Spleen (tissue), 11 donors: ENCODE measurements around the gene LORICRIN. TPM values are rescaled to one million over a fixed set of nuclear protein-coding genes. Genes with fewer than 3 reads are reported as not detected.
A peak's percentile ranks its signal among the peaks of the same experiment; 100 is the strongest.

Experiments used
- DNase-seq: peaks from one replicate; pipeline ENCODE4 v3.0.0-alpha.2; 2020
- H3K27ac ChIP-seq, 8 donors: fragments of 200-600 bp; sonication (generic) in 7 of 8; 1 replicate in 4 of 8; 2 replicates in 4 of 8; pipeline versions ENCODE4 v1.5.0 to v1.8.0; 2016 to 2021; ENCODE audit warnings: inconsistent platforms in 4 of 8, mild to moderate bottlenecking in 4 of 8, moderate library complexity in 1 of 8
- H3K27me3 ChIP-seq, 7 donors: fragments of 200-600 bp; sonication (generic) in 6 of 7; replicated peaks in 1 of 7; 1 replicate in 4 of 7; 2 replicates in 3 of 7; pipeline versions ENCODE4 v1.5.0 to v1.8.0; 2016 to 2021; ENCODE audit warnings: inconsistent platforms in 3 of 7, mild to moderate bottlenecking in 1 of 7
- H3K36me3 ChIP-seq, 6 donors: fragments of 200-600 bp; sonication (generic) in 5 of 6; 1 replicate in 4 of 6; 2 replicates in 2 of 6; pipeline versions ENCODE4 v1.5.0 to v1.8.0; 2016 to 2021; ENCODE audit warnings: inconsistent platforms in 2 of 6
- H3K4me1 ChIP-seq, 6 donors: fragments of 200-600 bp; sonication (generic) in 5 of 6; 1 replicate in 3 of 6; 2 replicates in 3 of 6; pipeline versions ENCODE4 v1.5.0 to v1.8.0; 2016 to 2021; ENCODE audit warnings: inconsistent platforms in 3 of 6
- H3K4me3 ChIP-seq, 8 donors: fragments of 200-600 bp; sonication (generic) in 7 of 8; 1 replicate in 4 of 8; 2 replicates in 4 of 8; pipeline versions ENCODE4 v1.5.0 to v1.8.0; 2016 to 2021; ENCODE audit warnings: inconsistent platforms in 4 of 8, mild to moderate bottlenecking in 4 of 8, moderate library complexity in 2 of 8
- H3K9me3 ChIP-seq, 8 donors: fragments of 200-600 bp; sonication (generic) in 7 of 8; 1 replicate in 4 of 8; 2 replicates in 4 of 8; pipeline versions ENCODE4 v1.5.0 to v1.8.0; 2016 to 2021; ENCODE audit warnings: inconsistent platforms in 4 of 8
- CTCF ChIP-seq, 11 experiments: fragments of 200-600 bp in 7 of 11; fragments of 450-650 bp in 4 of 11; sonication (generic) in 4 of 11; IDR thresholded peaks in 8 of 11; conservative IDR thresholded peaks in 3 of 11; 1 replicate in 7 of 11; 2 replicates in 4 of 11; pipeline versions ENCODE4 v1.4.0 to v1.8.0; 2016 to 2021; ENCODE audit warnings: antibody characterized with exemption in 11 of 11, inconsistent platforms in 4 of 11, mild to moderate bottlenecking in 1 of 11
- POLR2A ChIP-seq, 3 donors: fragments of 450-650 bp; IDR thresholded peaks; one replicate each; pipeline ENCODE4 v1.5.1; 2017; ENCODE audit warnings: antibody characterized with exemption in 3 of 3, mild to moderate bottlenecking in 1 of 3
- POLR2AphosphoS5 ChIP-seq, 3 donors: sonication (generic); formaldehyde crosslinking; IDR thresholded peaks; one replicate each; pipeline ENCODE4 v1.5.1; 2017; ENCODE audit warnings: antibody characterized with exemption in 3 of 3
- WGBS, 5 donors: extraction: QIAGEN DNeasy Blood & Tissue Kit in 3 of 5; methylation state at CpG; one replicate each; pipeline versions ENCODE4 v1.1.5 to v1.1.7; 2013 to 2018; 5-methylcytosine and 5-hydroxymethylcytosine counted together
- intact Hi-C: fragments of 100-400 bp; cut with DNase I; formaldehyde crosslinking; loops from one replicate; pipeline ENCODE4 v1.15.0; 2023; ENCODE audit warnings: low total_unique reads
- polyA plus RNA-seq, 3 donors: library from polyadenylated mRNA; stranded (reverse); fragments of 200-250 nt; gene quantifications; one replicate each; pipeline ENCODE4 v1.2.1, GENCODE V29; 2013
- total RNA-seq, 7 donors: library from RNA; depleted of rRNA in 3 of 7; stranded (reverse); fragments of >200 nt in 3 of 7; fragmentation: NEBNext Ultra II Directional in 4 of 7; extraction: Animal tissue kit (Norgen Biotek cat#: 25700) in 4 of 7; gene quantifications; one replicate each; pipeline versions ENCODE4 v1.1.0 to v1.2.1, GENCODE V29; 2016 to 2021
- donor health status: healthy with polysubstance abuse.
- donor health status: DM: no; HTN: no; CAD: no; lungs with moderate emphysema.
- donor health status: DM: no; HTN: no; CAD: no.
- donor health status: Bipolar disorder and iron deficiency.
- donor health status: healthy.
- donor health status: DM: no; HTN: no; CAD: no.
- donor health status: DM: yes; HTN: yes; CAD: no.

The LORICRIN gene
- total and polyA plus RNA-seq, 10 donors = 0.38 to 0.83 (median 0.53) TPM; not detected in 7

- WGBS, 5 donors = 21 to 37% (median 31%) methylated on average over 10 of the region's 10 CpGs
- DNase-seq = no peak
- Histone ChIP-seq H3K27ac (no peak overlapping the region), H3K9me3 (no peaks in the 10 kb centered on the region), H3K27me3 (peaks cover 0 to 74% (median 46%) of the 10 kb centered on the region in 7 donors), H3K36me3 (no peaks in the 10 kb centered on the region), H3K4me3 (peak overlapping the region in 1 of 8 donors; percentile 66), H3K4me1 (peaks cover 9 to 35% (median 25%) of the 10 kb centered on the region in 6 donors)
- intact Hi-C loops = no loop called here
- TF ChIP-seq POLR2AphosphoS5 (IDR thresholded peaks at IDR 0.05) = no peak
- TF ChIP-seq POLR2A (IDR thresholded peaks at IDR 0.05) = no peak
- TF ChIP-seq CTCF (IDR thresholded peaks at IDR 0.05 in 8 of 11, conservative IDR thresholded peaks at IDR 0.05 in 3 of 11) = no peak
Measured at GRCh38 chr1:153262462-153263157, 3.1 kb downstream of the LORICRIN start.

- H3K27ac ChIP-seq = no peak overlapping the region
- H3K27me3 ChIP-seq = peaks cover 0 to 64% (median 38%) of the 10 kb centered on the region in 7 donors
- no peak for TF ChIP-seq CTCF (IDR thresholded peaks at IDR 0.05 in 8 of 11, conservative IDR thresholded peaks at IDR 0.05 in 3 of 11)
- no peak for TF ChIP-seq POLR2AphosphoS5 (IDR thresholded peaks at IDR 0.05)
- TF ChIP-seq POLR2A (IDR thresholded peaks at IDR 0.05) = no peak
- WGBS, 5 donors = 77 to 89% (median 83%) methylated on average over 1 of the region's 1 CpG
- peaks cover 9 to 29% (median 24%) of the 10 kb centered on the region in 6 donors for H3K4me1 ChIP-seq
- DNase-seq = no peak
- no peak overlapping the region for H3K4me3 ChIP-seq
- intact Hi-C loops = no loop called here
- H3K9me3 ChIP-seq = no peaks in the 10 kb centered on the region
- no peaks in the 10 kb centered on the region for H3K36me3 ChIP-seq
Measured at GRCh38 chr1:153265457-153265856, 6.0 kb downstream of the LORICRIN start.

GRCh38 chr1:153271711-153272110, 12.2 kb downstream of the LORICRIN start:
- 68 to 97% (median 83%) methylated on average over 1 of the region's 1 CpG for WGBS, 5 donors
- intact Hi-C loops = no loop called here
- TF ChIP-seq POLR2A (IDR thresholded peaks at IDR 0.05) (no peak), POLR2AphosphoS5 (IDR thresholded peaks at IDR 0.05) (no peak), CTCF (IDR thresholded peaks at IDR 0.05 in 8 of 11, conservative IDR thresholded peaks at IDR 0.05 in 3 of 11) (no peak)

GRCh38 chr1:153272186-153272585, 12.7 kb downstream of the LORICRIN start:
- no peak for DNase-seq
- no peak overlapping the region for H3K27ac ChIP-seq
- H3K4me3 ChIP-seq = no peak overlapping the region
- H3K4me1 ChIP-seq = no peaks in the 10 kb centered on the region
- H3K9me3 ChIP-seq = no peaks in the 10 kb centered on the region
- no peaks in the 10 kb centered on the region for H3K36me3 ChIP-seq
- WGBS, 5 donors = 50 to 100% (median 76%) methylated on average over 1 of the region's 1 CpG
- intact Hi-C loops = no loop called here
- peaks cover 0 to 17% (median 4%) of the 10 kb centered on the region in 7 donors for H3K27me3 ChIP-seq
- TF ChIP-seq POLR2A (IDR thresholded peaks at IDR 0.05) (no peak), CTCF (IDR thresholded peaks at IDR 0.05 in 8 of 11, conservative IDR thresholded peaks at IDR 0.05 in 3 of 11) (no peak), POLR2AphosphoS5 (IDR thresholded peaks at IDR 0.05) (no peak)

More at GRCh38 chr1:153271711-153272110, 12.2 kb downstream of the LORICRIN start:
- Histone ChIP-seq H3K4me1 (no peaks in the 10 kb centered on the region), H3K9me3 (no peaks in the 10 kb centered on the region), H3K27me3 (peaks cover 0 to 17% (median 4%) of the 10 kb centered on the region in 7 donors), H3K27ac (no peak overlapping the region), H3K36me3 (no peaks in the 10 kb centered on the region), H3K4me3 (no peak overlapping the region)
- DNase-seq = no peak
